IMR-90 (cell line): ENCODE data around the gene NOS1AP. TPM values are rescaled to one million over a fixed set of nuclear protein-coding genes. Genes with fewer than 3 reads are reported as not detected.

Experiments
- ATAC-seq: fragments of 200-7000 bp; cut with Tn5 transposase; 2 replicates; pipeline ENCODE4 v1.9.1; 2020; ENCODE audit warnings: low read depth, mild to moderate bottlenecking, moderate library complexity
- BruUV-seq: library from RNA; stranded (reverse); fragments of 400-500 nt; replicated peaks from 2 replicates; lab custom pipeline; 2021; lab: Mats Ljungman, UMichigan
- CTCF ChIA-PET: fragments of 300-600 bp; formaldehyde crosslinking; extraction: SDS; loops from one replicate; lab custom pipeline; 2021; ENCODE audit warnings: antibody characterized with exemption; lab: Yijun Ruan, JAX
- POLR2A ChIA-PET: fragments of 300-600 bp; sonication (Branson Sonifier 250); formaldehyde crosslinking; loops from one replicate; lab custom pipeline; 2022; ENCODE audit warnings: antibody characterized with exemption; ENCODE audit not compliant: unreplicated experiment; lab: Charles Lee
- DNase-seq: peaks from one replicate; pipeline ENCODE4 v3.0.0; 2013
- H2AFZ ChIP-seq: replicated peaks from 2 replicates; pipeline ENCODE3; 2013; ENCODE audit warnings: low read length, mild to moderate bottlenecking; ENCODE audit not compliant: poor library complexity
- H2AK5ac ChIP-seq: 2 replicates; pipeline ENCODE4 v1.6.1; 2013; ENCODE audit warnings: low read depth, low read length, inconsistent platforms
- H2AK9ac ChIP-seq: replicated peaks from 2 replicates; pipeline ENCODE3; 2013; ENCODE audit warnings: mild to moderate bottlenecking, low read depth, low read length, moderate library complexity; ENCODE audit not compliant: poor library complexity
- H2BK120ac ChIP-seq: 2 replicates; pipeline ENCODE4 v1.6.1; 2013; ENCODE audit warnings: low read depth, low read length, inconsistent platforms
- H2BK15ac ChIP-seq: 3 replicates; pipeline ENCODE4 v1.6.1; 2013; ENCODE audit warnings: low read depth, low read length, inconsistent platforms
- H2BK20ac ChIP-seq: 2 replicates; pipeline ENCODE4 v1.6.1; 2013; ENCODE audit warnings: low read depth, mild to moderate bottlenecking, inconsistent platforms, low read length, moderate library complexity
- H2BK5ac ChIP-seq: 2 replicates; pipeline ENCODE4 v1.6.1; 2013; ENCODE audit warnings: mild to moderate bottlenecking, low read depth, low read length, inconsistent platforms; ENCODE audit not compliant: poor library complexity, severe bottlenecking
- H3K14ac ChIP-seq: replicated peaks from 2 replicates; pipeline ENCODE4 v1.6.1; 2013; ENCODE audit warnings: low read depth, low read length, inconsistent platforms
- H3K18ac ChIP-seq: 2 replicates; pipeline ENCODE4 v1.6.1; 2013; ENCODE audit warnings: low read depth, low read length, control low read depth
- H3K23ac ChIP-seq: 2 replicates; pipeline ENCODE4 v1.6.1; 2013; ENCODE audit warnings: low read depth, low read length, inconsistent platforms
- H3K27ac ChIP-seq: 2 replicates; pipeline ENCODE4 v1.5.1; 2013; ENCODE audit warnings: mild to moderate bottlenecking, control low read depth, low read length; ENCODE audit not compliant: insufficient read depth
- H3K27me3 ChIP-seq: 2 replicates; pipeline ENCODE4 v1.6.1; 2013; ENCODE audit warnings: low read length; ENCODE audit not compliant: control insufficient read depth, insufficient read depth
- H3K36me3 ChIP-seq: 2 replicates; pipeline ENCODE4 v1.6.1; 2013; ENCODE audit warnings: low read length, mixed read lengths; ENCODE audit not compliant: control insufficient read depth, insufficient read depth
- H3K4ac ChIP-seq: 2 replicates; pipeline ENCODE4 v1.6.1; 2013; ENCODE audit warnings: low read depth, low read length, inconsistent platforms
- H3K4me1 ChIP-seq: 2 replicates; pipeline ENCODE4 v1.6.1; 2013; ENCODE audit warnings: low read length, mixed read lengths; ENCODE audit not compliant: control insufficient read depth, insufficient read depth
- H3K4me2 ChIP-seq: 2 replicates; pipeline ENCODE4 v1.6.1; 2013; ENCODE audit warnings: low read depth, mild to moderate bottlenecking, control low read depth, low read length, moderate library complexity
- H3K4me3 ChIP-seq: 2 replicates; pipeline ENCODE4 v1.5.1; 2013; ENCODE audit warnings: low read depth, mild to moderate bottlenecking, control low read depth, low read length, moderate library complexity; ENCODE audit not compliant: insufficient read depth
- H3K56ac ChIP-seq: 2 replicates; pipeline ENCODE4 v1.6.1; 2013; ENCODE audit warnings: low read length, inconsistent platforms; ENCODE audit not compliant: insufficient read depth; ENCODE audit errors: extremely low read depth
- H3K79me1 ChIP-seq, 2 experiments: 2 replicates each; pipeline ENCODE4 v1.6.1; 2013; ENCODE audit warnings: low read length in 2 of 2, inconsistent platforms in 1 of 2, low read depth in 1 of 2
- H3K9ac ChIP-seq: 2 replicates; pipeline ENCODE4 v1.6.1; 2013; ENCODE audit warnings: low read depth, low read length, control low read depth
- H3K9me1 ChIP-seq: 2 replicates; pipeline ENCODE4 v1.6.1; 2013; ENCODE audit warnings: low read length, inconsistent platforms; ENCODE audit not compliant: insufficient read depth
- H3K9me3 ChIP-seq: 2 replicates; pipeline ENCODE4 v1.6.1; 2013; ENCODE audit warnings: low read length; ENCODE audit not compliant: control insufficient read depth, insufficient read depth
- H4K20me1 ChIP-seq: 2 replicates; pipeline ENCODE4 v1.6.1; 2013; ENCODE audit warnings: low read length, inconsistent platforms; ENCODE audit not compliant: insufficient read depth
- H4K5ac ChIP-seq: 2 replicates; pipeline ENCODE4 v1.6.1; 2013; ENCODE audit warnings: mild to moderate bottlenecking, low read depth, low read length, control low read depth
- H4K8ac ChIP-seq, 2 experiments: 2 replicates each; pipeline ENCODE4 v1.6.1; 2013; ENCODE audit warnings: low read depth in 2 of 2, low read length in 2 of 2, control low read depth in 1 of 2, inconsistent platforms in 1 of 2
- H4K91ac ChIP-seq: 2 replicates; pipeline ENCODE4 v1.6.1; 2013; ENCODE audit warnings: low read depth, low read length, inconsistent platforms; ENCODE audit not compliant: insufficient read depth
- CEBPB ChIP-seq: IDR thresholded peaks from 2 replicates; pipeline ENCODE4 v1.6.1; 2012; ENCODE audit warnings: low read depth, low read length, improper control_type of control experiment
- CHD1 ChIP-seq: IDR thresholded peaks from 2 replicates; pipeline ENCODE4 v1.6.1; 2012; ENCODE audit warnings: low read depth, low read length, improper control_type of control experiment
- FOS ChIP-seq: fragments of 150-350 bp; IDR thresholded peaks from 2 replicates; pipeline ENCODE4 v1.6.1; 2016; ENCODE audit warnings: low read depth, low read length
- MAFK ChIP-seq: IDR thresholded peaks from 2 replicates; pipeline ENCODE4 v1.6.1; 2012; ENCODE audit warnings: low read depth, low read length, improper control_type of control experiment
- MAZ ChIP-seq: IDR thresholded peaks from 2 replicates; pipeline ENCODE4 v1.6.1; 2012; ENCODE audit warnings: low read depth, mild to moderate bottlenecking, low read length, improper control_type of control experiment, moderate library complexity, borderline replicate concordance
- MXI1 ChIP-seq: IDR thresholded peaks from 2 replicates; pipeline ENCODE4 v1.6.1; 2012; ENCODE audit warnings: low read depth, mild to moderate bottlenecking, low read length, moderate library complexity, borderline replicate concordance
- POLR2A ChIP-seq: IDR thresholded peaks from 2 replicates; pipeline ENCODE4 v1.6.1; 2012; ENCODE audit warnings: mild to moderate bottlenecking, low read depth, low read length
- RAD21 ChIP-seq: IDR thresholded peaks from 2 replicates; pipeline ENCODE4 v1.6.1; 2012; ENCODE audit warnings: low read length, improper control_type of control experiment
- RCOR1 ChIP-seq: IDR thresholded peaks from 2 replicates; pipeline ENCODE4 v1.6.1; 2012; ENCODE audit warnings: mild to moderate bottlenecking, low read length, improper control_type of control experiment; ENCODE audit not compliant: insufficient replicate concordance
- RFX5 ChIP-seq: IDR thresholded peaks from 2 replicates; pipeline ENCODE4 v1.8.0; 2012; ENCODE audit warnings: low read depth, mild to moderate bottlenecking, low read length, moderate library complexity
- SMC3 ChIP-seq: fragments of 150-350 bp; IDR thresholded peaks from 2 replicates; pipeline ENCODE4 v1.6.1; 2016; ENCODE audit warnings: low read depth, mild to moderate bottlenecking, antibody characterized with exemption, low read length, moderate library complexity
- WGBS, 2 experiments: methylation state at CpG; one replicate each; pipeline versions ENCODE4 v1.1.5 to v1.1.7; 2013; ENCODE audit warnings: missing lambda C conversion rate in 2 of 2; ENCODE audit not compliant: insufficient read length in 1 of 2; ENCODE audit errors: extremely low coverage in 2 of 2; 5-methylcytosine and 5-hydroxymethylcytosine counted together
- dilution Hi-C: fragments of 300-500 bp; cut with HindIII; formaldehyde crosslinking; loops from one replicate; pipeline ENCODE4 v1.14.3; 2018; ENCODE audit warnings: low sequenced_read_pairs; ENCODE audit not compliant: unreplicated experiment
- in situ Hi-C: fragments of 300-500 bp; cut with MboI; formaldehyde crosslinking; loops from 3 replicates; pipeline ENCODE4 v1.14.3; 2019; ENCODE audit warnings: low sequenced_read_pairs, inconsistent platforms, mixed read lengths
- intact Hi-C: fragments of 100-400 bp; cut with micrococcal nuclease; formaldehyde crosslinking; loops from 2 replicates; pipeline ENCODE4 v1.10.0; 2022
- polyA plus RNA-seq, 3 experiments: library from polyadenylated mRNA; depleted of rRNA; stranded (reverse); fragments of >200 nt; gene quantifications; 2 replicates each; pipeline ENCODE4 v1.2.3, GENCODE V29; 2012; ENCODE audit warnings: low replicate concordance in 1 of 3
- total RNA-seq: library from RNA; depleted of rRNA; stranded (reverse); fragments of >200 nt; gene quantifications from 2 replicates; pipeline ENCODE4 v1.2.3, GENCODE V29; 2012
- TF ChIP-seq, protein P1 (sequence below): fragments of 150-350 bp; IDR thresholded peaks from 2 replicates; pipeline ENCODE4 v1.6.1; 2016; ENCODE audit warnings: low read depth, mild to moderate bottlenecking, low read length, moderate library complexity, borderline replicate concordance
- TF ChIP-seq, protein P2 (sequence below): conservative IDR thresholded peaks from 2 replicates; pipeline ENCODE4 v1.5.1; 2012; ENCODE audit warnings: mild to moderate bottlenecking, low read depth, low read length, improper control_type of control experiment

The NOS1AP gene
- total and polyA plus RNA-seq, 2 of the 4 experiments (the other 2 are of a cell fraction) = 0.18 to 0.19 TPM

- Histone ChIP-seq H4K5ac (no peak overlapping the region), H3K23ac (no peak overlapping the region), H3K9me3 (no peaks in the 10 kb centered on the region), H2BK20ac (no peak overlapping the region), H2AK9ac (no peak overlapping the region), H2AK5ac (no peak overlapping the region), H3K56ac (no peak overlapping the region), H4K91ac (no peak overlapping the region), H2BK120ac (no peak overlapping the region), H3K18ac (no peak overlapping the region), H4K20me1 (no peaks in the 10 kb centered on the region), H3K14ac (no peak overlapping the region), H3K4me3 (no peak overlapping the region), H3K27me3 (peaks cover 2% of the 10 kb centered on the region; the same call in 1 of the 2 replicates), H2BK15ac (no peak overlapping the region), H3K9ac (no peak overlapping the region), H3K9me1 (peaks cover 10% of the 10 kb centered on the region), H2AFZ (no peak overlapping the region), H3K4ac (no peak overlapping the region), H3K27ac (no peak overlapping the region), H4K8ac (no peak overlapping the region), H3K4me1 (peaks cover 9% of the 10 kb centered on the region), H3K36me3 (no peaks in the 10 kb centered on the region), H3K4me2 (no peak overlapping the region), H2BK5ac (no peak overlapping the region), H3K79me1 (no peaks in the 10 kb centered on the region)
- DNase-seq (no peak), ATAC-seq (no peak)
- dilution Hi-C loops (no loop called here), intact Hi-C loops (no loop called here), in situ Hi-C loops (no loop called here)
- TF ChIP-seq MAZ (no peak), MXI1 (no peak), CHD1 (no peak), FOS (no peak), RAD21 (no peak), CEBPB (no peak), MAFK (no peak), RFX5 (no peak), RCOR1 (no peak), POLR2A (no peak), SMC3 (no peak)
- TF ChIP-seq, protein P1, sequence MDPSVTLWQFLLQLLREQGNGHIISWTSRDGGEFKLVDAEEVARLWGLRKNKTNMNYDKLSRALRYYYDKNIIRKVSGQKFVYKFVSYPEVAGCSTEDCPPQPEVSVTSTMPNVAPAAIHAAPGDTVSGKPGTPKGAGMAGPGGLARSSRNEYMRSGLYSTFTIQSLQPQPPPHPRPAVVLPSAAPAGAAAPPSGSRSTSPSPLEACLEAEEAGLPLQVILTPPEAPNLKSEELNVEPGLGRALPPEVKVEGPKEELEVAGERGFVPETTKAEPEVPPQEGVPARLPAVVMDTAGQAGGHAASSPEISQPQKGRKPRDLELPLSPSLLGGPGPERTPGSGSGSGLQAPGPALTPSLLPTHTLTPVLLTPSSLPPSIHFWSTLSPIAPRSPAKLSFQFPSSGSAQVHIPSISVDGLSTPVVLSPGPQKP = no peak
- TF ChIP-seq, protein P2, sequence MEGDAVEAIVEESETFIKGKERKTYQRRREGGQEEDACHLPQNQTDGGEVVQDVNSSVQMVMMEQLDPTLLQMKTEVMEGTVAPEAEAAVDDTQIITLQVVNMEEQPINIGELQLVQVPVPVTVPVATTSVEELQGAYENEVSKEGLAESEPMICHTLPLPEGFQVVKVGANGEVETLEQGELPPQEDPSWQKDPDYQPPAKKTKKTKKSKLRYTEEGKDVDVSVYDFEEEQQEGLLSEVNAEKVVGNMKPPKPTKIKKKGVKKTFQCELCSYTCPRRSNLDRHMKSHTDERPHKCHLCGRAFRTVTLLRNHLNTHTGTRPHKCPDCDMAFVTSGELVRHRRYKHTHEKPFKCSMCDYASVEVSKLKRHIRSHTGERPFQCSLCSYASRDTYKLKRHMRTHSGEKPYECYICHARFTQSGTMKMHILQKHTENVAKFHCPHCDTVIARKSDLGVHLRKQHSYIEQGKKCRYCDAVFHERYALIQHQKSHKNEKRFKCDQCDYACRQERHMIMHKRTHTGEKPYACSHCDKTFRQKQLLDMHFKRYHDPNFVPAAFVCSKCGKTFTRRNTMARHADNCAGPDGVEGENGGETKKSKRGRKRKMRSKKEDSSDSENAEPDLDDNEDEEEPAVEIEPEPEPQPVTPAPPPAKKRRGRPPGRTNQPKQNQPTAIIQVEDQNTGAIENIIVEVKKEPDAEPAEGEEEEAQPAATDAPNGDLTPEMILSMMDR = no peak
- BruUV-seq = no TSS peak
- ChIA-PET POLR2A (no interaction called here), CTCF (no interaction called here)
- WGBS, 2 experiments = no CpG with 5 or more reads among the region's 2 CpGs
These were observed 64.1 kb downstream of the NOS1AP start for GRCh38 chr1:162133566-162133965.
